ENCODE results near the gene UQCC5. TPM values are rescaled to one million over a fixed set of nuclear protein-coding genes. Genes with fewer than 3 reads are reported as not detected.

The UQCC5 gene
- total RNA-seq, 1 donor from 2014 or later = 22.1 TPM

GRCh38 chr3:52561028-52561747 is 24.8 kb downstream of the UQCC5 start:
- no peak for DNase-seq (ENCODE audit: low read depth)

GRCh38 chr3:52563984-52564383 is 27.6 kb downstream of the UQCC5 start:
- no peak for DNase-seq (ENCODE audit: low read depth)

- DNase-seq (ENCODE audit: low read depth) = no peak
Measured at GRCh38 chr3:52568069-52568468, 31.7 kb downstream of the UQCC5 start.

GRCh38 chr3:52570076-52570475 is 33.7 kb downstream of the UQCC5 start:
- DNase-seq (ENCODE audit: low read depth) = no peak

GRCh38 chr3:52572221-52572620 is 35.8 kb downstream of the UQCC5 start:
- no peak for DNase-seq (ENCODE audit: low read depth)

GRCh38 chr3:52574056-52574965 is 37.9 kb downstream of the UQCC5 start:
- DNase-seq (ENCODE audit: low read depth) = no peak

Other genes starting within 250 kb of the UQCC5 start
- 6.3 and 7.8 TPM in 2 replicates for gene GLYCTK, start 248.8 kb upstream of the UQCC5 start, total RNA-seq
- gene DNAH1, start 220.3 kb upstream of the UQCC5 start, total RNA-seq = 1.9 and 3.8 TPM in 2 replicates
- gene BAP1, start 126.6 kb upstream of the UQCC5 start, total RNA-seq = 70.9 and 96.7 TPM in 2 replicates
- 7.9 and 15.4 TPM in 2 replicates for gene PHF7, start 125.9 kb upstream of the UQCC5 start, total RNA-seq
- 0.68 and 1.9 TPM in 2 replicates for gene SEMA3G, start 91.5 kb upstream of the UQCC5 start, total RNA-seq
- gene TNNC1, start 82.6 kb upstream of the UQCC5 start, total RNA-seq = 3,730 and 3,876 TPM in 2 replicates
- 63.9 and 93.0 TPM in 2 replicates for gene NISCH, start 81.0 kb upstream of the UQCC5 start, total RNA-seq
- gene STAB1, start 41.3 kb upstream of the UQCC5 start, total RNA-seq = 0.16 and 0.59 TPM in 2 replicates
- gene NT5DC2, start 2.7 kb upstream of the UQCC5 start, total RNA-seq = 45.0 and 50.3 TPM in 2 replicates
- 54.0 and 58.2 TPM in 2 replicates for gene PBRM1, start 149.3 kb downstream of the UQCC5 start, total RNA-seq
- 125 and 153 TPM in 2 replicates for gene GNL3, start 149.4 kb downstream of the UQCC5 start, total RNA-seq
- gene GLT8D1, start 169.2 kb downstream of the UQCC5 start, total RNA-seq = 84.7 and 106 TPM in 2 replicates
- 141 and 206 TPM in 2 replicates for gene SPCS1, start 169.5 kb downstream of the UQCC5 start, total RNA-seq
- 11.1 and 14.0 TPM in 2 replicates for gene NEK4, start 234.3 kb downstream of the UQCC5 start, total RNA-seq
- gene ITIH1, start 241.0 kb downstream of the UQCC5 start, total RNA-seq = not detected in 2 replicates